Stimulated activated CD8-positive, alpha-beta memory T cell treated with anti-CD3 and anti-CD28 coated beads, Interleukin-15, amount 100 ng/mL, for 24 hours (primary cell): ENCODE measurements around the gene NUDT8.
"Not testable (repeated sequence)": the region's sequence is repeated elsewhere in the genome, so short reads cannot be mapped to it uniquely, and the experiment has no call there.

Source experiments
- DNase-seq: peaks from one replicate; pipeline ENCODE4 v3.0.0-alpha.2; 2020; ENCODE audit warnings: low read depth

The NUDT8 gene

DNA sequence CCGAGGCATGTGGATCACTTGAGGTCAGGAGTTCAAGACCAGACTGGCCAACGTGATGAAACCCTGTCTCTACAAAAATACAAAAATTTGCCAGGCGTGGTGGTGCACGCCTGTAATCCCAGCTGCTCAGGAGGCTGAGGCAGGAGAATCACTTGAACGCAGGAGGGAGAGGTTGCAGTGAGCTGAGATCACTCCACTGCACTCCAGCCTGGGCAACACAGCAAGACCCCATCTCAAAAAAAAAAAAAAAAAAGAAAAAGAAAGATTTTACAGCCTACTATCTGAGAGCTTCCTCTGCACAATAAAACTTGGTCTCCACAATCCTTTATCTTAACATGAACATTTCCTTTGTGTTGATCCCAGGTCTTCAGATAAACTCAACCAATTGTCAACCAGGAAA, 31.0 kb upstream of the NUDT8 start:
- not testable (repeated sequence) for DNase-seq

DNA sequence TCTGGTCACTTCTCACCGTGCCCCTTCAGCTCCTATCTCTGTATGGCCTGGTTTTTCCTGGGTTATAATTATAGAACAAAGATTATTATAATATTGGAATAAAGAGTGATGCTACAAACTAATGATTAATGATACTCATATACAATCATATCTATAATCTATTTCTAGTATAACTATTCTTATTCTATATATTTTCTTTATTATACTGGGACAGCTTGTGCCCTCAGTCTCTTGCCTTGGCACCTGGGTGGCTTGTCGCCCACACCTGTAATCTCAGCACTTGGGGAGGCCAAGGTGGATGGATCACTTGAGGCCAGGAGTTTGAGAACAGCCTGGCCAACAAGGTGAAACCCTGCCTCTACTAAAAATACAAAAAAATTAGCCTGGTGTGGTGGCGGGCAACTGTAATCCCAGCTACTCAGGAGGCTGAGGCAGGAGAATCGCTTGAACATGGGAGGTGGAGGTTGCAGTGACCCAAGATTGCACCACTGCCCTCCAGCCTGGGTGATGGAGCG, 30.0 kb upstream of the NUDT8 start:
- not testable (repeated sequence) for DNase-seq

DNA sequence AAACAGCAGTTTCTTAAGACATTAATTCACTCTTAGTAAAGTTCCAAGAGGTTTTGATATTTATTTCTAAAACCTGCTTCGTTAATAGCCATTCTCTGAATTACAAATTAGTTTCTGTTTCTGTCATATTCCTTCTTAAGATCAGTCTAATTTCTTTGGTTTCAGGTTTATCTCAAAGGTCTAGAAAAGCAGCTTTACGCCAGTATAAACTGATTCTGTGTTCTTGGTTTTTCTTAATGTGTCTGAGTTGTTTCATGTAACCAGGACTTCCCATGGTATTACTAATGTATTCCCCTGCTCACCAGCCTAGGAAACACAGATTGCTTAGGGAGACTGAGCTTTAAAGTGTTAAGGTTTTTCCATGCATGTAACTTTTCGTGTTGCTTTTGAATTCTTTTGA, 27.6 kb upstream of the NUDT8 start:
- no peak for DNase-seq

DNA sequence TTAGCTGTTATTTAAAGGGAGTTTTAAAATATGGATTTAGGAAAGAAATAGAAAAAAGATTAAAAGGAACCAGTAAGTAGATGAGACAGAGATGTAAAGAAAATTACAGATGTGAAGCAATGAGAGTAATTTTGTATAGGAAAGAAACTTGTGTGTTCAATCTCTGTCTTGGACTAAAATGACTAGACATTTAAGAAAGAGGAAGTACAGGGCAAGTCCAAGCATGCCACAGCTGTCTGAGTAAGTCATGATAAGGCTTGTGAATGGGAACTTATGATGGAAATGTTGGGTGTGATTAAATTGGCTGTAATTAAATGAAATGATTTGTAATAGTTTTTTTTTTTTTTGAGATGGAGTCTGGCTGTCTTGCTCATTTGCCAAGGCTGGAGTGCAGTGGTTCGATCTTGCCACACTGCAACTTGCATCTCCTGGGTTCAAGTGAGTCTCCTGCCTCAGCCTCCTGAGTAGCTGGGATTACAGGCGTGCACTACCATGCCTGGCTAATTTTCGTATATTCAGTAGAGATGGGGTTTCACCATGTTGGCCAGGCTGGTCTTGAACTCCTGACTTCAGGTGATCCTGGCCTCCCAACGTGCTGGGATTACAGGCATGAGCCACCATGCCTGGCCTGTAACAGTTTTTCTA, 26.7 kb upstream of the NUDT8 start:
- no peak for DNase-seq

DNA sequence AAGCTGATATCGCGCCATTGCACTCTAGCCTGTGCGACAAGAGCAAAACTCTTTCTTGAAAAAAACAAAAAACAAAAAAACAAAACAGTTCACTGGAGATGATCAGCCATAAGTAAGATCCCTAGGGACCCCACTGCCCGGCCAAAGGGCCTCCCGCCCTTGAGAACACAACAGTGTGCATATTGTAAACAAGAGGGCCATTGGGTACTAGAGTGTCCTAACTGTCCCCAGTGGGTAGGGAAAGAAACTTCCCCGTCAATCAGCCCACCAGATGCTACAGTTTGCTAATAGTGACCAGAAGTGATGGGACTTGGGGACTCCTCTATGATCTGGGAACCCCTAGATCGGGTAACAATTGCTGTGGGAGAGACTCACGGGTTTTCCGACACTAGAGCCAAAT, 24.5 kb upstream of the NUDT8 start:
- no peak for DNase-seq

DNA sequence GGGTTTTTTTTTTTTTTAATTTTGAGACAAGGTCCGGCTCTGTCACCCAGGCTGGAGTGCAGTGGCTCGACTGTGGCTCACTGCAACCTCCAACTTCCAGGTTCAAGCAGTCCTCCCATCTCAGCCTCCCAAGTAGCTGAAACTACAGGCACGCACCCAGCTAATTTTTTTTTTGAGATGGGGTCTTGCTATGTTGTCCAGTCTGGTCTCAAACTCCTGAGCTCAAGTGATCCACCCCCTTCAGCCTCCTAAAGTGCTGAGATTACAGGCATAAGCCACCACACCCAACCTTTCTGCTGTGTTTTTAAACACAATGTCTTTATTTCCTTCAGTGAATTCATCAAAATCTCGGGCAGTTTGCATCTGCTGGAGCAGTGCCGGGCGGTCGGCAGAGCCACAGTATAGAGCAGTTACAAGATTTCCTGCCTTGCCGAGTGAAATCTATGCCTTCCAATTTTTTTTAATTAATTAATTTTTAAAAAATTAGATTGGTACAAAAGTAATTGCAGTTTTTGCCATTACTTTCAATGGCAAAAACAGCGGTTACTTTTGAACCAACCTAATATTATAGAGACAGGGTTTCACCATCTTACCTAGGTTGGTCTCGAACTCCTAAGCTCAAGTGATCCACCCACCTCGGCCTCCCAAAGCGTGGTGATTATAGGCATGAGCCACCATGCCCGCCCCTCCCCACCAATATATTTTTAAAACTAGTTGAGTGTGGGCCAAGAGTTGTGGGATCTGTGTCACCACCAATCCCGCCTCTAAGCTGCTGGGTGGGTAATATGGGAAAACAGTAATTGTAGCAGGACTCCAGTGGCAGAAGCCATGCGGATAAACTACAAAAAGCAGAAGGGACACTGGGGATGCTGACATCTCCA, 23.5 kb upstream of the NUDT8 start:
- no peak for DNase-seq

DNA sequence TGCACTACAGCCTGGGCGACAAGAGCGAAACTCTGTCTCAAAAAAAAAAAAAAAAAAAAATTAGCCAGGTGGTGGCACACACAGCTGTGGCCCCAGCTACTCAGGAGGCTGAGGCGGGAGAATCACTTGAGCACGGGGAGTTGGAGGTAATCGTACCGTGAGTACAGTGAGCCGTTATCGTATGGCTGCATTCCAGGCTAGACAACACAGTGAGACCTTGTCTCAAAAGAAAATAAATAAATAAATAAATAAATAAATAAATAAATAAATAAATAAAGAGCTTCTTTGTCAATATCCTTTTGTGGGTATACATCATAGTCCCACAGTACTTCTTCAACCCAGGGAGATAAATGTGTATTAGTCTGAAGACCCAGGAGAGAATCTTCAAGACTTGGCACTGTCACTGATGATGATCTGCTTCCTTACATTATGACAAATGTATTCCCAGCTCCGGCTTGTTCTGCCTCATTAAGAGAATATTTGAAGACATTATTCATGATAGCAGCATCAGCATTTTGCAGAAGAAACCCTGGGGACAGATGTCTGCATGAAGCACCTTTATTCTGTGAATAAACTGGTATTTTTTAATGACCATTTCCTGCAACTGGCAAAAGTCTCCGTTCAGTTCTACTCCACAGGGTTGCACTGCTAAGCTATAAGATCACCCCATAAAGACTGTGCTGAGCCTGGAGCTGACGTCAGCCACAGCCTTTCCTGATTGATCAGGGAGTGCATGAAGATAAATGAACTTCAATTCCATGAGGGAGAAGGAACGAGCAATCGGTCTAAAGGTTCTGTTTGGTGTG, 22.4 kb upstream of the NUDT8 start:
- DNase-seq = no peak

DNA sequence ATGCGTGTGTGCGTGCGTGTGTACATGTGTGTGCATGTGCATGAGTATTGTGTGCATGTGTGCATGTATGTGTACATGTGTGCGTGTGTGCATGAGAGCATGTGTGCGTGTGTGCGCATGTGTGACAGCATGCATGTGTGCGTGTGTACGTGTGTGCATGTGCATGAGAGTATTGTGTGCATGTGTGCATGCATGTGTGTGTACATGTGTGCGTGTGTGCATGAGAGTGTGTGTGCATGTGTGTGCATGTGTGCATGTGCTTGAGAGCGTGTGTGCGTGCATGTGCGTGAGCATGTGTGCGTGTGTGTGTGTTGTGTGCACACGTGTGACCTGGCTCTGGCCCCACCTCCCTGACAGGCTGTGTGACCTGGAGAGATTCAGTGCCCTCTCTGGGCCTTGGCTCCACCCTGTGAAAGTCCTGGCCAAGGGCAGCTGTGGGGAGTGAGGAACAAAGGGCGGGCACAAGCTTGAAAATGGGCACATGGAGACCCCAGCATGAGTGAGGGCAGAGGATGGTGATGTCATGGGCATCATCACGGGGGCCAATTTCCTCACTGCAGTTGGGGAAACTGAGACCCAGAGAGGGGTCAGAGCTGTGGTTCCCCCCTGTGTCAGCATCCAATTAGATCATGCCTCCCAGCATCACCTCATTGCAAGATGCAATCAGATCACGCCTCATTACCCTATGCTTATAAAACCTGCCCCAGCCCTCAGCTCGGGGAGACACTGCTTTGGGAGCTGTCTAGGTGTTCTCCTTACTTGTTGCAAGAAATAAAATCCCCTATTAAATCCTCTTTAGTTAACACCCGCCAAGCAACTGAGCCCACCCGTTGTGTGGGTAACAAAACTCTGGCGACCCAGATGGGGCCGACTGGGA, 20.1 kb upstream of the NUDT8 start:
- no peak for DNase-seq

DNA sequence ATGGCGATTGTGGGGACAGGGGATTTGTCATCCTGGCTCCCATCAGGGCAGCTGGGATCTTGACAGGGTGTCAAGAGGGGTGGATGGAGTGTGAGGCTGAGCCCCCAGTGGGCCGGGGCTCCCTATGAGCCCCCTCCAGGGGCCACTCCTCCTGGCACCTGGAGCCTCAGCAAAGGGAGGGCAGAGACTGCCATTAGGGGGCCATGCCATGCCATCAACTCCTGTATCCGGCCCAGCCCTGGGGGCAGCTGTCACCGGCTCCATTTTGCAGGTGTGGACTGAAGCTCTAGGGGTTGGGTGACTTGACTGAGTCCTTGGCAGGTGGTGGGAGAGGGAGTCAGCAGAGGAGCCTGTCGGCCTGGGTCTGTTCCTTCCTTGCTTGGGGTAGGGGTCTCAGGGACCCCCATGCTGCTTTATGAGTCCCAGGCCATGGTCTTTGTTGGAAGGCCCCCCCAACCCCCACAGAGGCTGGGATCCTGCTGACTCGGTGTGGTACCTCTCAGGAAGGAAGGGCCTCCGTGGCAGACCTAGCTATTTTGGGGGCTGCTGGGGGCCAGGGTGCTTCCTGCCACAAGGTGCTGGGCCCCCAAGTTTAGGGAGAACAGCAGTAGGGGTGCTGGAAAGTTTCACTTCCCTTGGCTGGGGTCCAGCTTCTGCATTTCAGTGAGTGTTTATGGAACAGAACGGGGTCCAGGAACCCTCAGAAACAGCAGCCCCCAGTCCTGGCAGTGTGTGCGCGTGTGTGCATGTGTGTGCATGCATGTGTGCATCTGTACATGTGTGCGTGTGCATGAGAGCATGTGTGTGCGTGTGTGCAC, 19.3 kb upstream of the NUDT8 start:
- DNase-seq = no peak

DNA sequence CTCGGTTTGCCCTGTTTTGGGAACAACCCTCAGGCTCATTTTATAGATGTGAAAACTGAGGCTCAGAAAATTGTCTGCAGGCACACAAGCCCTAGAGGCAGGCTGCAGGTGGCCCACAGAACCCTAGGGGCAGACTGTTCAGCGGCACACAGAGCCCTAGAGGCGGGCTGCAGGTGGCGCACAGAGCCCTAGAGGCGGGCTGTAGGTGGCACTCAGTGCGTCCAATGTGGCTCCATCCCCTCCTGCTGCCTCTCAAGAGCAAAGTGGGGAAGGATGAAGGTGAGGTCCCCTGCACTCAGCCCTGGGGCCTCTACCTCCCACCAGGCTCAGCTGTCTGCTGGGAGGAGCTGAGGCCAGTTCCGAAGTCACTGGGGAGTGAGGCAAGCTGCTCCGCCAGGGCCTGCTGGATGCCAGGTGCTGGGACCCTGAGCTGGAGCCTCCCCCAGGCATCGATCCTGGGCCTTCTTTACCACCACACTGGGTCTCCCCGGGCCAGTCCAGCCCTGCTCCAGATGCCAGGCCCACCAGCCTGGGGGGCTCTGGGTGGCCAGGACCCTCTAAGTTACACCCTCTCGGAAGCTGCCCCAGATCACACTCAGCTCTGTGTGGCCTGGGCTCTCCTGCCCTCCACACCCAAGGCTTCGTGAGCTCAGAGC, 18.5 kb upstream of the NUDT8 start:
- no peak for DNase-seq

DNA sequence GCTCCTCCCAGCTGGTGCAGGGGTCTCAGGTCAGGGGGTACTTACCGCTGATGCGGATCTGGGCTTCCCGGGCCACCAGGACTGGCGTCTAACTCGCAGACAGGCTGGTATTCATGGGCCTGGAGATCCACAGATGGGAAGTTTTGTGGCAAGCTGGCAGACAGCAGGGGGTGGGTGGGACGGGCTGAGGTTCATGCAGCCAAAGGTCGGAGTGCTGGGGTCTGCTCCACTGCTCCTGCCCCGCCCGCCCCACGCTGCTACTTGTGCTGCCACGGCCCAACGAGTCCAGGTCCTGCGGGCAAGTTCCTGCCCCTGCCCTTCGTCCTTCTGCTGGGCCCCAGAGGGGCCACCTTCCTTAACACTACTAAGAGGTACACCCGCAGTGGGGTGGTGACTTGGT, 17.7 kb upstream of the NUDT8 start:
- DNase-seq = no peak

DNA sequence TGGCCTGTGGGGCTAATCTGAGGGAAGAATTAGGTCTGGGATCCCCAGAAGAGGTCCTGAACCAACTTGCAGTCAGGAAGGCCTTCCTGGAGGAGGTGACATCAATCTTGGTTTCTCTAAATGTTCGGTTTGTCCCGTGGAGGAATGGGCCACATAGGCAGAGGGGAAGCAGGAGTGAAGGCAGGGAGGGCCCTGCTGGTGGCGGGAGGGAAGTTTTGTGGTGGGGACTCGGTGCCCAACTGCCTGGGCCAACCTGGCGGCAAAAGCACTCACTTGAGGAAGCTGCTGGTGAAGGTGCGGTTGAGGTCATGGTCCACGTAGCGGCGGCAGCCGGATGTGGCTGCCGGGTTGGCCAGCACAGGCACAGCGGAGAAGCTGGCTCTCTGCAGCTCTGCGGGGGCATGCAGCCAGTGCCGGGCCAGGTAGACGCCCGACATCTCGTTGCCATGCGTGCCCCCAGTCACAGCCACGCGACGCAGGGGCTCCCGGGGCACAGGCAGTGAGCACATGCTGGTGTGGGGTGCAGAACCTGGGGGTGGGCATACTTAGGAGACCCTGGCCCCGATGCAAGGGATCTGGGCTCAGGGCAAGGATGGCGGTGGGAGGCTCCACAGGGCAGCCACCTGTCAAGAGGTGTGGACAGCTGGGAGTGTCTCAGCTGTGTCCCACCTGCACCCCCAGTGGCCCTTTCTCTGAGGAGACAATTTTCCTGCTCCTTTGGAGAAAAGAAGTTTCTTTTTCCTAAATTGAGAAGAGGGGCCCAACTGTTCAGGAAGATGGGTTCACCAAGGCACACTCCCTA, 17.0 kb upstream of the NUDT8 start:
- no peak for DNase-seq

DNA sequence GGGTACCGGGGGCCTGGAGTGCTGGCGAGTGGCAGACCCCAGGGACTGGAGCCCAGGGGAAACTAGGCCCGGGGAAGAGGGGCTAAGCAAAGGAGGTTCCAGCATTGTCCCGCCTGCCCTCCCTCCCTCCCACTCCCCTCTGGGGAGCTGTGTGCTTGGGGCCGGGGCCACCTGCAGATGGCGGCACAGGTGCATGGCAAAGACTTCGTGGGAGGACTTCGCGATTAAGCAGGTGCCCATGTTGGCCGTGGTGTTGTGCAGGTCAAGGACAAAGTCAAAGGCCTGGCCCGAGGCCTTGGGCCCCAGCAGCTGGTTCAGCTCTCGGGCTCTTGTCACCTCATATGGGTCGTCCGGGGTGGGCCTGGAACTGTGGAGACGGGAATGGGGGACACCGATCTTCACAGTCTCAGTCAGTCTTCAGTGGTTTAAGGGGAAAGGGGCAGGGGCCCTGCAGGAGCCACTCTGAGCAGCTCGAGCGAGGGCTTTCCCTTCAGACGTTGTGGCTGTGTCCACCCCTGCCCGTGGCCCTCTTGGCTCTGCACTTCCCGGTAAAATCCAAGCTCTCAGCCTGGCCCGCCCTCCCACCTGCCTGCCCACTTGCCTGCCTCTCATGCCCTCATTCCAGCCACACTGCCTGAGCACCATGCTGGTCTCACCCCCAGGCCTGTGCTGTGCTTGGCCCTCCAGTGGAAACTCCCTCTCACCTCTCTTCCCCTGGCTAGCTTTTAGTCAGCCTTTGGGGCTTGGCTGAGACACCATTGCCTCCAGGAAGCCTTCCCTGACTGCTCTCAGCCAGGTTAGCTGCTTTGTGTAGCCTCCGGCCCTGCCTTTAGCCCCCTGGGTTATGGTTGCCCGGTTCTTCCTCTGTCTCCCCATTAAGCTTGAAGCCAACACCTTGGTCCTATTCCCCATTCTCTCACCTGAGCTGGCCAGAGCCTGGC, 16.1 kb upstream of the NUDT8 start:
- no peak for DNase-seq

DNA sequence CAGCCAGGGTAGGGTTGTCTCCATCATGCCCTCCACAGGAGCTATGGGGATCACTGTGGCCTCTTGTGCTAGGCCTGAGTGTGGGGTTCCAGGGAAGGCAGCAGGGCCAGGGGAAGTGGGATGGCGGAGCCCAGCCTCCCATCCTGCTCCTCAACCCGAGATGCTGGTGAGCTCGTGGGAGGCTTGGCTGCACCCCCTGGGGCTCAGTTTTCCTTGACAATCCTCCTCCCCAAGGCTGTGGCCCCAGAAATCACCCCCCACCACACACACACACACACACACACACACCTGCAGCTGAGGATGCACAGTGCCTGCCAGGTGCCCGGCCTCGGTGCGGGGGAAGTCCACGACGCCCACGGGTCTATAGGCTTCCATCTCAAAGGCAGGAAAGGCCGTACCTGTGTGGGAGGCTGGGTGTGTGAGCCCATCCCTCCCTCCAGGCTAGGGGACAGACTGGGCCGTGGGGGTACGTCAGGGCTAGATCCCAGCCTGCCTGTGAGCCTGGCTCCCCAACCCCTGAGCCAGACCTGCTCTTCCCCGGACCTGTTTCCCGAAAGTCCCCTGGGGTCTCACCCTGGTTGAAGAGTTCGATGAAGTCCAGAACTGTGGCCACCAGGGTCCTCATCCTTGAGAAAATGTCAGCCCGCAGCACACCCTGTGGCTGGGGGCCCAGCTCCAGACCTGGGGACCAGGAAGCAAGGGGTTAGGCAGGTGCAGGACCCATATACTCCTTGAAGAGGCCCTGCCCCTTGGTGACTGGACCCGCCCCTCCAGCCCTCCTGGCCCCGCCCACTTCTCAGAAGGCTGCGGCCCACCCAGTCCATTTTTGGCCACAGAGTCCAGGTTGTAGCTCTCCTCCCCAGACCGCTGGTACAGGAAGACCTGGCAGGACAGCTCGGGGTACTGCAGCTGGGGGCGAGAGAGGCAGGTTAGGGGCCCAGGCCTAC, 15.0 kb upstream of the NUDT8 start:
- DNase-seq = no peak

DNA sequence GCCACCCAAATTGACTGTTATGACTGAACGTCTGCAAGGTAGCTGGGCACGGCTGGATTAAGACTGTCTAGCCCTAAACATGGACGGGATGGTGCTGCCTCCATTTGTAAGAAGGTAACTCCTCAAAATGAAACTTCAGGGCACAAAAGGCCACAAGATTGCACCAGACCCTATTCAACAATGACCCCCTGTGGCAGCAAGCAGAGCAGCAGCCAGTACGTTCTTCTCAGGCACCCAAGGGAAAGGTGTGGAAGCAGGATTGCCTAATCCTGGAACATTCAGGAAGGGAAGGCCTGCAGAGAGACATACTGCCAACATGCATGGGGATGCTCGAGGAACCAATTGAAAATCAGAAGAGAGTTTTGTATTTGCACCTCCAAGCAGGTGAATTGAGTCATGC, 14.3 kb upstream of the NUDT8 start:
- DNase-seq = no peak

DNA sequence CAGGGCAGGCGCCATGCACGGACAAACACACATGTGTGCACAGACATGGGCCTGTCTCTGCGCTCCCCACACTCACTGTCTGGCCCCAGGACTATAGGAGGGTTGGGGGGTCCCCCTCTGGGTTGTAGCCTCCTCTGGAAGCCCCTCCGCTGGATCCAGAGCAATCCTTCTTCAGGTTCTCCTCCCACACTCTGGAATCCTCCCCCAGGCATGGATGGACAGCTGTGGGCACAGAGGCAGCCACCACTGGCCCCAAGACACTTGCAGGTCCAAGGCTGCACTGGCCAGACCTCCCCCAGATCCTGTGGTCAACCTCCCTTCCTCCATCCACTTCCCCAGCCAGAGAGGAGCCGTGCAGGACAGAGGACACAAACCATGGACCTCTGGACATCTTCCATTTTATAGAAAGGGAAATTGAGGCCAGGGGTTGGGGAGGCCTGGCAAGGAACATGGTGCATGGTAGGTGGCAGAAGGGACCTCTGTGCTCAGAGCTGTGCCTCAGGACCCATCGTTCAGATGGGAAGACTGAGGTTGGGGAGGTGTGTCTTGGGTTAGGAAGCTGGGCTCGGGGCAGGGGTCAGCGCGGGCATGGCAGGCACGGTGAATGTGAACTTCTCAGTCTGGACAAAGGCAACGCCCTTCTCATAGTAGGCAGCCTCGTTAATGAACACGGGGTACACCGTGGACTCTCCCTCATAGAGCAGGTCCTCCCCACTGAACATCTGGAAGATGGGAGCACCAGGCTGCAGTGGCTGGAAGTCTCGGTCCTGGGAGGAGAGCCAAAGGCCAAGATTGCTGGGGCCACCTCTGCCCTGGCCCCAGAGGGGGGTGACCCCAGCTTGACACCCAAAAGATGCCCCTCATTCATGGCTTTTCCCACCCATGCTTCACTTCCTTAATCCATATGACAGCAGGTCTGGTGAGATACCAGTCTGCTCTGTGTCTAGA, 12.7 kb upstream of the NUDT8 start:
- DNase-seq = no peak
